DMS53 treated with DMSO at 0.1 percent for 48 hours (cell line): ENCODE results near the gene TNPO2.

ENCODE experiments used
- DNase-seq: peaks from one replicate; lab custom pipeline; 2025; ENCODE audit not compliant: unreplicated experiment; lab: John Stamatoyannopoulos, UW

Gene TNPO2

GRCh38 chr19:12723641-12724426 lies at the start of gene TNPO2:
TNPO2 (minus strand) TSS chr19:12723932; CDS start chr19:12720977, 2,955 bp downstream.
- peak; percentile 12 for DNase-seq

GRCh38 chr19:12772323-12772722 lies 48.6 kb upstream of the TNPO2 start:
- no peak for DNase-seq

DNA sequence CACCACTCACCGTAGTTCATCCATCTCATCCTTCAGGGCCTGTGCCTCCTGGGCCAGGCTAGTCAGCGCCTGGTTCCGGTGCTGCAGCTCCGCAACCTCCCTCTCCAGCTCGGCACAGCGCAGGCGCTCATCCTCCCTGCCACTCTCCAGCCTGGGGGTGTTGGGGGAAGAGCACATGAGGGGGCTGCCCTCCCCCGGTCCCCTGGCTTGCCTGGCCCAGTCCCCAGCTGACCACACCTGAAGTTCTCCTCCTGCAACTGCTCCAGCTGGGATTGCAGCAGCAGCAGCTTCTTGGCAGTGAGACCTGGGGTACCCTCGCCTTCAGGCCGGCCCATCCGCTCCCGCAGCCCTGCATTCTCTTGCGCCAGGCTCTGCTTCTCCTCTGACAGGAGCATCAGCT lies 47.2 kb upstream of the TNPO2 start:
- DNase-seq: no peak

GRCh38 chr19:12769689-12770088 lies 46.0 kb upstream of the TNPO2 start:
- DNase-seq: peak; percentile 67

GRCh38 chr19:12767666-12768065 lies 43.9 kb upstream of the TNPO2 start:
- no peak for DNase-seq

DNA sequence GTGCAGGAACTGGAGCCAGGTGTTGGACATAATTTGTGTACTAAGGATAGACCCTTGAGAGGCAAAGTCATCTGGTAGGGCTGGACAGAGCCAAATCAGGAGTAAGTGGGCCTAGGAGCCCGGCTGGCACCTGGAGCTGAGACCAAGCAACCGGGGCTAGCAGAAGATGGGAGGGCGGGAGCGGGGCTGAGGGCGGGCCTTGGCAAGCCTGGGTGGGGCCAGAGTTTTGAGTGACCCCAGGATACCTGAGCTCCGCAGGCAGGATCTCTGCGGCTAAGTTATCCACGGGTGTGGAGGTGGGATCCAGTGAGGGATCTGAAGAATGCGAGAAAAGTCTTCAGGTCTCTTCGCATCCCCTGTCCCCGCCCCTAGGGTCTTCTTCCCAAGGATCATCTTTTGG lies 43.4 kb upstream of the TNPO2 start:
- no peak for DNase-seq

DNA sequence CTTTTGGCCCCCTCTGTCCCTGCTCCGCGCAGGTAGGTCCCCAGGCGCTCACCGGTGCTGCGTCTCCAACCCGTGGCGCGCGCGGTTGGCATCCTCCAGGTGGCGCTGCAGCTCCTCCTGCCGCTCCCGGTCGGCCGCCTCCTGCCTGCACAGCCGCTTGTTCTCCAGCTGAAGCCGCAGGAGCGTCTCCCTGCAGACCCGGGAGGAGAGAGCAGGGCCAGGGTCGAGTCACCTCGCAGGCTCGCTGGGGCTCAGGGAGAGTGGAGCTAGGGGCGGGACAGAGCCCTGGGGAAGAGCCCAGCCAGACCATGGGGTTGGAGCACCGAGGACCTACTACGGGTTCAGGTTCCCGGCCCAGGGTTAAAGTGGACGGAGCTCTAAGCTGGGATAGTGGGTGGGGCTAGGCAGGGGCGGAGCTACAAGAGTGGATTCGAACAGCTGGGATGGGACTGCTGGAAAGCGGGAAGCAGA lies 42.4 kb upstream of the TNPO2 start:
- DNase-seq: peak; percentile 66

- DNase-seq: no peak
Measured at GRCh38 chr19:12764698-12765097, 41.0 kb upstream of the TNPO2 start.

DNA sequence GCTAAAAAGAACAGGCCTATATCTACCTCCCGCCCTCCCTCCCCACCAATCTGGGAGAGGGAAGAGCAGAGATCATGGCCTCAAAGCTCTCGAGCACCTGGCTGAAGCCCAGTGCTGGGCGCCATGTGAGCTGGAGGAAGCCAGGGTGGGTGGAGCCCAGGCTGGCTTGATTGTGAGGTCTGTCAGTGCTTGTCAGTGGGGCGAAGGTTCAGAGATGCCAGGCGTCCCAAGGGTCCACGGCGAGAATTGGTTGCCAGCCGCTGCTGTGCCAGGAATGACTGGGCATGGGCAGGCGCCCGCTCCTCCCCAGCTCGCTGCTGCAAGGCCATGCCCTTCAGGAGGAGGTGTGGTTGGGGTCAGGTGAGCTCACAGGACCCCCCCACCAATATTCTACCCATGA lies 39.4 kb upstream of the TNPO2 start:
- DNase-seq: no peak

- DNase-seq: no peak
Measured at GRCh38 chr19:12759686-12760085, 36.0 kb upstream of the TNPO2 start.

GRCh38 chr19:12757544-12758274 lies 34.0 kb upstream of the TNPO2 start:
- peak; percentile 37 for DNase-seq

- no peak for DNase-seq
Measured at GRCh38 chr19:12756150-12756883, 32.6 kb upstream of the TNPO2 start.

- no peak for DNase-seq
Measured at GRCh38 chr19:12754465-12755196, 30.9 kb upstream of the TNPO2 start.

DNA sequence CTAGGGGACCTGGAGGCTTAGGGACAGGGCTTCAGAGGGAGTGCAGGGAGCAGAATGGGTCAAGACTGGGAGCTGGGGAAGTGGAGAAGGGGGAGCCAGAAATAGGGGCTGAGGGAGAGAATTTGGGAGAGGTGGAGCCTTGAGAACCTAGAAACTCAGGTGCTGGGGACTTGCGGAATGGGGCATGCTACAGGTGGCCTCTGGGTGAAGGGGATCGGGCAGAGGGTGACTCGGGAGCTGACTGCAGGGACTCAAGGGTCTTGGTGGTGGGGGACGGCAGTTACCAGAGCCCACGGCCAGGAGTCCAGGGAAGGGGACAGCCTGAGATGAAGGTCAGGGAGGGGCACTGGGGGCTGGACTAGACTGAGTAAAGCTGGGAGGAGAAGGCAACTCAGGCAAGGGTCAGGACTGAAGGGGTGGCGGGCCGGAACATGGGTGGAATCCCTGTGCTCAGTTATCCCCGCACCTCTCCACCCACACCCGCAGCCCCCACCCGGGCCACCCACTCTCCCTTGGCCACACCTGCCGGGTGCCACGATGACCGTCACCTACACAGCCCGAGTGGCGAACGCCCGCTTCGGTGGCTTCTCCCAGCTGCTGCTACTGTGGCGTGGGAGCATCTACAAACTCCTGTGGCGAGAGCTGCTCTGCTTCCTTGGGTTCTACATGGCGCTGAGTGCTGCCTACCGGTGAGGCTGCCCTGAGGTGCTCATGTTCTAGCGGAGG lies 28.5 kb upstream of the TNPO2 start:
- DNase-seq: no peak

DNA sequence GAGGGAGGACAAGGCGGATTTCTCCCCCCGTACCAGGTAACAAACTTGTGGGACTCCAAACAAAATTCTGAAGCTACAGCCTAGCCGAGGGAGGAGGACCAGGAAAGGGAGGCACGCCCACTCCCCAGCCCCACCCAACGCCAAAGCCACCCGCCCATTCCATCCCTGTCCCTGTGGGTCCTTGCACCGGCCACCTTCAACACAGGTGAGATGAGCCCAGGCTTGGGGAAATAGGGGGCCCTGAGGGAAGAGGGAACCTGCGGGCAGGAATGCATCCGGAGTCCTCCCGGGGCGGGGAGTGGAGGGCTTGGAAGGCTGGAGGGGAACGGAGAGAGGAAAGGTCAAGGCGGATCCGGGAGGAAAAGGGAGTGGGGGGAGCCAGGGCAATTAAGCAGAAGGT lies 27.9 kb upstream of the TNPO2 start, which contains the start of gene BEST2:
BEST2 (plus strand) TSS at position 157 of the 400 bp plus-strand sequence. CDS start 802 bp downstream, outside the sequence.
- no peak for DNase-seq

GRCh38 chr19:12750851-12751250 lies 27.1 kb upstream of the TNPO2 start:
- DNase-seq: no peak

- DNase-seq: no peak
Measured at GRCh38 chr19:12749938-12750521, 26.3 kb upstream of the TNPO2 start.

GRCh38 chr19:12748489-12748888 lies 24.8 kb upstream of the TNPO2 start:
- no peak for DNase-seq

DNA sequence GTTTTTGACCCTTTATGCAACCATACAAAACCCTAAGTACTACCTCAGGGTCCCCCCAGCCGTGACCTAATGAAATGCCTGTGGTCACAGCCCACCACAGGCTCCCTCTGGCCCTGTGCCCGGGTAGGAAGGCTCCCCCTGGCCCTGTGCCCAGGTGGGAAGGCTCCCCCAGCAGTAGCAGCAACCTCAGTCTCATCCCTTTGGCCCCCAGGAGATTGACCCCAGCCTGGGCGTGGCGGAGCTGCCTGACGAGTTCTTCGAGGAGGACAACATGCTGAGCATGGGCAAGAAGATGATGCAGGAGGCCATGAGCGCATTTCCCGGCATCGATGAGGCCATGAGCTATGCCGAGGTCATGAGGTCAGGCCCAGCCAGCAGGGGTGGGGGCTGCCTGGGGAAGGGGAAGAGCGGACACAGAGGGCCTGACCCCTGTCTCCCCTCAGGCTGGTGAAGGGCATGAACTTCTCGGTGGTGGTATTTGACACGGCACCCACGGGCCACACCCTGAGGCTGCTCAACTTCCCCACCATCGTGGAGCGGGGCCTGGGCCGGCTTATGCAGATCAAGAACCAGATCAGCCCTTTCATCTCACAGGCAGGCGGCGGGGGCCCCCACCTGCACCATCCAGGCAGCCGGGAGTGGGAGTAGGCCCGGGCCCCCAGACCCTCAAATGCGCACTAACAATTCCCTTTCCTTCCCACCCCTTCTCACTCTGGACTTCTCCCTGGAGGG lies 21.6 kb upstream of the TNPO2 start:
- DNase-seq: no peak
